ENCODE measurements around the gene TRIM46.

- no peak for TF ChIP-seq EZH2phosphoT487 (conservative IDR thresholded peaks at IDR 0.05; ENCODE audit: low read length)
- TF ChIP-seq, protein P1, sequence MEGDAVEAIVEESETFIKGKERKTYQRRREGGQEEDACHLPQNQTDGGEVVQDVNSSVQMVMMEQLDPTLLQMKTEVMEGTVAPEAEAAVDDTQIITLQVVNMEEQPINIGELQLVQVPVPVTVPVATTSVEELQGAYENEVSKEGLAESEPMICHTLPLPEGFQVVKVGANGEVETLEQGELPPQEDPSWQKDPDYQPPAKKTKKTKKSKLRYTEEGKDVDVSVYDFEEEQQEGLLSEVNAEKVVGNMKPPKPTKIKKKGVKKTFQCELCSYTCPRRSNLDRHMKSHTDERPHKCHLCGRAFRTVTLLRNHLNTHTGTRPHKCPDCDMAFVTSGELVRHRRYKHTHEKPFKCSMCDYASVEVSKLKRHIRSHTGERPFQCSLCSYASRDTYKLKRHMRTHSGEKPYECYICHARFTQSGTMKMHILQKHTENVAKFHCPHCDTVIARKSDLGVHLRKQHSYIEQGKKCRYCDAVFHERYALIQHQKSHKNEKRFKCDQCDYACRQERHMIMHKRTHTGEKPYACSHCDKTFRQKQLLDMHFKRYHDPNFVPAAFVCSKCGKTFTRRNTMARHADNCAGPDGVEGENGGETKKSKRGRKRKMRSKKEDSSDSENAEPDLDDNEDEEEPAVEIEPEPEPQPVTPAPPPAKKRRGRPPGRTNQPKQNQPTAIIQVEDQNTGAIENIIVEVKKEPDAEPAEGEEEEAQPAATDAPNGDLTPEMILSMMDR (IDR thresholded peaks at IDR 0.05; ENCODE audit: insufficient read depth, low read length, poor library complexity, severe bottlenecking) = no peak
Measured at GRCh38 chr1:155160128-155160527, 13.5 kb upstream of the TRIM46 start.
